GM10847 (cell line): ENCODE measurements around the gene KPNA4.

Experiments used
- POLR2A ChIP-seq: IDR thresholded peaks from 2 replicates; pipeline ENCODE4 v1.6.1; 2011; ENCODE audit not compliant: insufficient read length; ENCODE audit errors: extremely low read depth

KPNA4 gene

DNA sequence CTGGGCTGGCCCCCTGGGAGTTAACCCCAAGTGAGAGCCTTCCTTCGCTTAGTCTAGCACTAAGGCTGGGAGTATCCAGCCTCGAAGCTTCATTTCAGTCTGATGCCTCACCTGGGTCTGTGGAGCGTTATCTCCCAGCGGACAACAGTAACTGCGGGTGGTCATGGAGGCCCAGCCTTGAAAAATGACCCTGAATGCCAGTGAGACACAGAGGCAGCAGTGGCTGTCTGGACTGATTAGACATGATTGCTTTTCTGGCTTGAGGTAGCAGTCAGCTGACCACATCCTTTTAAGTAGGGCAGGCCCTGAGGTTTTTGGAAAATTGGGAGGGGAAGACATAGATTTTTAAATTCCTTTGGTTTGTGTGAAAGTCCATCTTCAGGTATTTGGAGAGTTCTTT lies 87.6 kb downstream of the KPNA4 start:
- TF ChIP-seq POLR2A: no peak

DNA sequence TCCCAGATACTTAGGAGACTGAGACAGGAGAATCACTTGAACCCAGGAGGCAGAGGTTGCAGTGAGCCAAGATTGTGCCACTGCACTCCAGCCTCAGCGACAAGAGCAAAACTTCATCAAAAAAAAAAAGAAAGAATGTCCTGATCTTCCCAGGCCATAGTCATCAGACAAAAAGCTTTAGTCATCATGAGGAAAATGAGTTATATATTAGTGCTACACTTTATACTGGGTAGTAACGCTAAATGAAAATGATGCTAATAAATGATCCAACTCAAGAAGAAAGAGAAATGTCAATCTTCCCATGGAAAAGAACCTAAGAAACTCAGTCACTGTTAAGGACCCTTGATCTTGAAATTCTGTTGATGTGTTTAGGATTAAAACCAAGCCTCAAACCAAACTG lies 89.5 kb downstream of the KPNA4 start:
- no peak for TF ChIP-seq POLR2A

DNA sequence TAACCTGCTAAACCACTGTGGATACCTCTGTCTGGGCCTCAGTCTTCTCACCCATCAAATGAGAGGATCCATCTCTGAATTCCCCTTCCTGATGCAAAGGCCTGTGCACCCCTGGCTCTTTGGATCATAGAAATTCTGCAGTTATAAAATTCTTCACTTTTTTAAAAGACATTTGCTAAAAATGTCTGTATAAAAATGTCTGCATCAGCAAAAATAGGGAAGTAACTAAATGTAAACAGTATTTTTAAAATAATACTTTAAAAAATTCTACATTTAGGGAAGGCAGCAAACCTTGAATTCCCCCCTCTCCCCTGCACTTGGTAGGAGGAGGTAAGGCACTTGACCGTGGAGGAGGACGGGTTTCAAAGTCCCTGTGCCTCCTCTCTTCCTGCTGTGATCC lies 90.2 kb downstream of the KPNA4 start:
- TF ChIP-seq POLR2A: no peak

DNA sequence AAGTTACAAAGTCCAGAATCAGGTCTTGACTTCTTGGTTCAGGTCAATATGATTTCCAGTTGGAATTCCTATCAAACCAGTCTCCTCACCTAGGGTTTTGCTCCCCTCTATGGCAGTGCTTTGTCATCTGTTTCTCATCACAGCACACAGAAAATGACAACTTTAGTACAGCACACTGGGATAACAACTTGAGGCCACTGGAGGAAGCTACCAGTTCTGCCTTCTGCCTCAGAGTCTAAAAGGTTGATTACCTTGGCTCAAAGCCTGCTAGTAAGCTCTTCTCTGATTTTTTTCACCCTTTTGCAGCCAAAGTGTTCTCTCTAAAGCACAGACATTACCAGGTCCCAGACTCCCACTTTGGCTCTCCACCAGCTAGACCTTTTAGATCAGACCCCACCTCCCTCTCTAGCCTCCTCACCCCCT lies 90.9 kb downstream of the KPNA4 start:
- no peak for TF ChIP-seq POLR2A

DNA sequence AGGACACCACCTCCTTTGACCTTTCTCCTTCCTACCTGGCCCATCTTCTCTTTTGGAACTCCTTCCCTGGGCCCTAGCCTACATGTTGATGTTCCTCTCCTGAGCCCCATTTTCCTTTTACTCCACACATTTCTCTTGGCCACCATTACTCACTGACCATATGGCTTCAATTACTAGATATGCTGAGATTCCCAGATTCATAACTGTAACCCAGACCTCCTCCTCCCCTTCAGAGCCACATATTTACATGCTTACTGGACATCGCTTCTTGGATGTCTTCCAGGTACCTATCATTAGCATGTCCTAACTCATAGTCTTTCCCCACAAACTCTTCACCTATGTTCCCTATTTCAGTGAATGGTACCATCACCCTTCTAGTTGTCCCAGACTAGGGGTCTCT lies 91.4 kb downstream of the KPNA4 start:
- no peak for TF ChIP-seq POLR2A

DNA sequence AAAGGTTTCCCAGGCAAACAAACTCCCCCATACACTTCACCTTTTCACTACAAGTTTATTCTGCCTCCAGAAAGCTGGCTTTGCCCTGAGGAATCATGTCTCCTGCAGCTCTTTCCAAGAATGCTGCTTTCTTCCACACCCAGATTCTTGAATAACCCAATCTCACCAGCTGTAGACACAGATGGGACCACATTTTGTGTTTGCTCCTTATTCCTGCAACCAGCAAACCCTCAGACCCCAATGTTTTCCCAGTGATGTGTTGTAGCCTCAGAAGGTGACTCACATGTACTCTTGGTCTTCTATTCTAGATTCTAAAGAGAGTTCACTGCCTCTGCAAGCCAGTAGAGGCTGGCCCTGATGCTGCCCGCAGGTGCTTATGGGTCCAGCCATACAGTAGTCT lies 92.2 kb downstream of the KPNA4 start:
- no peak for TF ChIP-seq POLR2A

DNA sequence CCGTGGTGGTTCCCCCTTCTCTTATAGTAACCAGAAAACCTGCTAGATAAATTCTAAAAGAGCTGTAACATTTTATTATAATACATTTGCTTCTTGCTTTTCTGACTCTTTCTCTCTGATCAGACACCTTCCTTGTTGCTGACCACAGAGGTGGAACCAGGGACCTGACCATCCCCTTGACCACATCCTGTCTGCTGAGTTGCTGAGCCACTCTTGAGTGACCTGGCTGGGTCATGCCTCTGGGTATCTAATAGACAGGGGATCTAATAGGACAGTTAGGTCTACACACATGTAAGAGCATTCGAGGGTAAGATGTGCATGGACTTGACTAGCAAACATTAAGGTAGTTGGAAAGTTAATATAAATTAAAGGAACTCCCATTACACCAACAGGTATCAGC lies 93.0 kb downstream of the KPNA4 start:
- TF ChIP-seq POLR2A: no peak

DNA sequence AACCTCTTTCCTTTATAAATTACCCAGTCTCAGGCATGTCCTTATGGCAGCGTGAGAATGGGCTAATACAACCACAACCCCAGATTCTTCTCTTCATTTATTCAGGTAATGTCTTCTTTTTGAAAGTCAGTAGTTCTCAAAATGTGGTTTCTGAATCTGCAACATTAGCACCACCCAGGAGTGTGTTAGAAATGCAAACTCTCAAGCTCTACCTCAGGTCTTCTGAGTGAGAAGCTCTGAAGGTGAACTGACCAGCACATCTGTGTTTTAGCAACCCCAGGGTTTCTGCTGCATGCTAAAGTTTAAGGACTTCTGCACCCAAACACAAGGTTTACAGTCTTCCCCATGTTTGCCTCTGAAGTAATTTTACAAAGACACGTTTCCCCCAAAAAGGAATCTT lies 93.5 kb downstream of the KPNA4 start:
- no peak for TF ChIP-seq POLR2A

DNA sequence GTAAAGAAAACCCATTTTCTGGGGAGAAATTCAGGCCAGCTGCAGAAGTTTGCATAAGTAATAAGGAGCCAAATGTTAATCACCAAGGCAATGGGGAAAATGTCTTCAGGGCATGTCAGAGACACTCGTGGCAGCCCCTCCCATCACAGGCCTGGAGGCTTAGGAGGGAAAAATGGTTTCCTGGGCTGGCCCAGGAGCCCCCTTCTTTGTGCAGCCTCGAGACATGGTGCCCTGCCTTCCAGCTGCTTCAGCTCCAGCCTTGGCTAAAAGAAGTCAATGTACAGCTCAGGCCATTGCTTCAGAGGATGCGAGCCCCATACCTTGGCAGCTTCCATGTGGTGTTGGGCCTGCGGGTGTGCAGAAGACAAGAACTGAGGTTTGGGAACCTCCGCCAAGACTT lies 95.2 kb downstream of the KPNA4 start:
- no peak for TF ChIP-seq POLR2A

DNA sequence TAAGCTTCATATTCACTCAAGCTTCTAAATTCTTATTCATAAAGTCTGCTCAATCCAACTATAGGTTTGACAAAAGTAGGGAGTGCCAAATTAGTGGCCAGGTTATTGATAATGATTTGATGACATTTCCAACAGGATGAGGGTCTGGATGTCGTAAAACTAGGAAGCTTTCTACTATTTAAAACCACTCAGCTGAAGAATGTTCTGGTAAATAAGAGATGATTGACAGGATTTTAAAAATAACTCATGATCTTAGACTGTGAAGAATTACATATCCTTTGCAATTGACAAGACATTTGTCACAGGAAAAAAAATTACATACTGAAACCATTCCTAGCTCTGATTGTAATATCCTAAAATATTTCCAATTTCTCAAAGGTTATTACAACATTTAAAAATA lies 100.4 kb downstream of the KPNA4 start:
- TF ChIP-seq POLR2A: no peak

DNA sequence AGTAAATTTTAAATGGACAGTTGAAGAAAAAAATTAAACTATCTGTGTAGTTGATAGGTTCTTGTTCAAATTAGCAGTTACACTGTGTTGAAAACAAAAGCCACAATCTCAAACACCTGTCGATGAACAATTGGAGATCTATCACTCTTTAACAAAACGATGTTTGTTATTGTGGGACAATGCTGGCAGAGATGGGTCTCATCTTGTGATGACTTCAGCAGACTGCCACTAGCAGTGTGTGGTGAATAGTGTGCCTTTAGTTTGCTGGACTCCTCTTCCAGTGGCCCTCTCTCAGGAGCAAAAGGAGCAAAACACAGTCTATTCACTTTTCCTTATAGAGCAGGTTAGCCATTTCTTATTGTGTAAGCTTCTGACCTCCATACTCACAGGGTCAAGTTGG lies 101.0 kb downstream of the KPNA4 start:
- TF ChIP-seq POLR2A: no peak

DNA sequence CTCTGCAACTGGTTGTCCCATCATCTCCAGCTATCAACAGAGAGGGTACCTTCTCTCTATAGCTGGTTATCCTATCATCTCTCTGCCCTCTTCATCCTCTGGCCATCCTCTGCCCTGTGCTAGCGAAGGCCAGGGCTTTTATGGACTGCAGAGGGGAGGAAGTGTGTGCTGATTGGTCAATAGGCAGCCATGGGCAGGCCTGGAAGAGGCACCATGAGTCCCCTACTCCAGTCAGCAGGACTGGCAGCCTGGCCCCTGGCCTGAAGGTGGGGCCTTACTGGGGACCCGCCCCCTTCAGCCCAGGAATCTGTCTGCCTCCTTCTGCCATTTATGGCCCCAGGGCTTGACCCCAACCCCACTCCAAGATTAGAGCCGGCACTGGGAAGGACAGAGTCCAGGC lies 105.3 kb downstream of the KPNA4 start:
- TF ChIP-seq POLR2A: no peak

DNA sequence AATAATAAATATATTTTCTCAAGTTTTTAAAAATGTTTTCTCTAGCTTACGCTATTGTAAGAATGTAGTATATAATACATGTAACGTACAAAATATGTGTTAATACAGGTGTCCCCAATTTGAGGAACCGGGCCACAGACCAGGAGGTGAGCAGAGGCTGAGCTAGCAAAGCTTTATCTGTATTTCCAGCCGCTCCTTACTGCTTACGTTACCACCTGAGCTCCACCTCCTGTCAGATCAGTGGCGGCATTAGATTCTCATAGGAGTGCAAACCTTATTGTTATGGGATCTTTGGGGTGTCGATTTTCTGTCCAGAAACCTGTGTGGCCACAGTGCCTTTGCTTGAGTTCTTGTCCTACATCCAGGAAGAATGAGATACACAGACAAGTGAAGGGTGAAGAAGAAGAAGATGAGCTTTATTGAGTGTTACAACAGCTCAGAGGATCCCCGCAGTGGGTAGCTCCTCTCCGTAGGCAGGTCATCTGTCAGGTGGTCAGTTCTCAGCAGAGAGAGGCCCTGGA lies 105.9 kb downstream of the KPNA4 start:
- TF ChIP-seq POLR2A: no peak

DNA sequence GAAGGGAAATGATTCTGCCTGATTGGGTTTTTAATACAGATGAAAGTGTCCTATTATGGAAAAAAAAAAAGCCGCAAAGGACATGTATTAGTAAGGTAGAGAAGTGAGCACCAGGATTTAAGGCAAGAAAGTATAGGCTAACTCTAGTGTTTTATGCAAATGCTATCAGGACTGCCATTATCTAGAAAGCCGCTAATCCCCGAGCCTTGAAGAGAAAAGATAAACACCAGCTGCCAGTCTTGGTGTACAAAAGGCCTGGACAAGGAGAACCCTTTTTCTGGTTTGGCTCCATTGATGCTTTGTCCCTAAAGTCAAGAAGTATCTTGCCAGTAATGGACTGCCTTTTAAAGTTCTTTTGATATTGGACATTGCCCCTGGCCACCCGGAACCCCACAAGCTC lies 107.2 kb downstream of the KPNA4 start:
- no peak for TF ChIP-seq POLR2A

DNA sequence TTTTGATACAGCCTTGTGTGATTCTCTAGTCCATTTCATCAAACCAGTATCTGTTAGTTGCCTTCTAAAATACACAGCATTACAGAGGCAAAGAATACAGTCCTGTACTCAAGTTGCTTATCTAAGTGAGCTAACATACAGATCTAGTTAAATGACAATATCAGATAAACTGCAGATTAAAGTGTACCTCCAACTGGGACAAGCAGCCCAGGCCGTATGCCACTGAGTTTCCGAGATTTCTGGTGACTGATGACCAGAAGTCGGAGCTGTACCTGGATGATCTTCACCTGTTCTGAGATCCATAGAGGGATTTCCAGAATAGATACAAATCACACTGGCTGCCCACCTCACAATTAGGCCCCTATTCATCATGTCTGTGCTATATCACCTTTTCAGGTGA lies 109.5 kb downstream of the KPNA4 start:
- no peak for TF ChIP-seq POLR2A

DNA sequence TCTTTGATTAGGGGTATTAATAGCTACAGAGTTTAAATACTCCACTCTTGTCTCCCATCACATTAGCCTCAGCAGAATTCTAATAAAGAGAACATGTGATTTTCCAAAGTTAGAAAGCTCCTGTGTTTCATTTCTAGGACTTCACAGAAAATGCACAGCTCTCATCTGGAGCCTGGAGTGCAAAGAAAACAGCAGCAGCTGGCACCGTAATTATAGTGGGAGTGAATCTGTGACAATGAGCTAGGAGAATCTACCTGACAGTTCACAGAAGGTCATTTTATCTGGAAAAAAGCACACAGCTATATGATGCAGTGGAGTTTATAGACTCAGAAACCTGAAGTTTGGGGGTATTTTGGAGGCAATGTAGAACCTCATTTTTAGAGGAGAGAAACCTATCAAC lies 110.4 kb downstream of the KPNA4 start:
- no peak for TF ChIP-seq POLR2A

DNA sequence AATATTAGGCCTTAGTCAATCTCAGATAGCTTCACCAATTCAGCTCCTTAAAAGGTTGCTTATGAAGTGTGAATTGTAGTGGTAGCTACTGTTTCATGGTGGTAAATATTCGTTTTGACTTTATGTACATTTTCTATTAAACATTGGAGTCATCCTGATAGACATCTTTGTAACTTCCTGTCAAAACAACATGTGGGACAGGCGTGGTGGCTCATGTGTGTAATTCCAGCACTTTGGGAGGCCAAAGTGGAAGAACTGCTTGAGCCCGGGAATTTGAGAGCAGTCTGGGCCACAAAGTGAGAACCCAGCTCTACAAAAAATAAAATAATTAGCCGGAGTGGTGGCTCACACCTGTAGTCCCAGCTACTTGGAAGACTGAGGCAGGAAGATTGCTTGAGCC lies 113.8 kb downstream of the KPNA4 start:
- TF ChIP-seq POLR2A: no peak

DNA sequence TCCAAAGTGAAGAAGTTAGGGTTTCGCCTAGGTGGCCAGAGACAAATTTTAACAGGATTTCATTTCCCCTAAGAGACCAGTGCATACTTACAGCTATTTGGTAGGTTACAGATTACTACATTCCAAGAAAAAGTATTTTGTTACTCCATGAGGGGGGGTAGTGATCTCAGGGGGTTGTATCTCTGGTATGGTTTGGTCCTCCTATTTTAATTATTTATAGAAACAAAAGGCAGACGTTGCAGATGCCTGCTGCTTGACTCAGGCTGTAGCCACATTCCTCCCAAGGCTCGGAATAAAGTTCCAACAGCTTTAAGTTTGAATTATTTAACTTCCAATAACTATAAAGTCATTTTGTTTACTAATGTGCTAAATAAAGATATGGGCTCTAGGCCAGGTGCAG lies 114.5 kb downstream of the KPNA4 start:
- TF ChIP-seq POLR2A: no peak
